Esophagus muscularis mucosa (tissue), 4 donors: ENCODE data around the gene CEP250. TPM values are rescaled to one million over a fixed set of nuclear protein-coding genes. Genes with fewer than 3 reads are reported as not detected.

Experiments used
- DNase-seq: peaks from one replicate; pipeline ENCODE4 v3.0.0-alpha.2; 2017; ENCODE audit errors: extremely low spot score
- H3K27ac ChIP-seq, 4 donors: fragments of 200-600 bp; sonication (generic); replicated peaks in 1 of 4; 1 replicate in 3 of 4; 2 replicates in 1 of 4; pipeline ENCODE4 v1.5.1; 2016 to 2019; ENCODE audit warnings: mild to moderate bottlenecking in 1 of 4
- H3K27me3 ChIP-seq, 4 donors: fragments of 200-600 bp; sonication (generic); one replicate each; pipeline versions ENCODE4 v1.5.1 to v1.6.0; 2016 to 2019
- H3K36me3 ChIP-seq, 4 donors: fragments of 200-600 bp; sonication (generic); one replicate each; pipeline ENCODE4 v1.5.1; 2016 to 2019
- H3K4me1 ChIP-seq, 4 donors: fragments of 200-600 bp; sonication (generic); one replicate each; pipeline ENCODE4 v1.5.1; 2016 to 2019
- H3K4me3 ChIP-seq, 4 donors: fragments of 200-600 bp; sonication (generic); 1 replicate in 2 of 4; 2 replicates in 2 of 4; pipeline ENCODE4 v1.5.1; 2016 to 2019; ENCODE audit warnings: mild to moderate bottlenecking in 4 of 4, moderate library complexity in 1 of 4
- H3K9me3 ChIP-seq, 4 donors: fragments of 200-600 bp; sonication (generic); 1 replicate in 3 of 4; 2 replicates in 1 of 4; pipeline ENCODE4 v1.5.1; 2016 to 2019
- CTCF ChIP-seq, 3 experiments: fragments of 200-600 bp in 2 of 3; fragments of 450-650 bp in 1 of 3; sonication (generic) in 2 of 3; IDR thresholded peaks; one replicate each; pipeline ENCODE4 v1.5.1; 2017 to 2019; ENCODE audit warnings: antibody characterized with exemption in 3 of 3, mild to moderate bottlenecking in 2 of 3, moderate library complexity in 1 of 3
- EP300 ChIP-seq: sonication (generic); formaldehyde crosslinking; IDR thresholded peaks from one replicate; pipeline ENCODE4 v1.6.1; 2017; ENCODE audit warnings: antibody characterized with exemption
- POLR2A ChIP-seq: fragments of 450-650 bp; IDR thresholded peaks from one replicate; pipeline ENCODE4 v1.6.1; 2017; ENCODE audit warnings: antibody characterized with exemption, moderate library complexity, mild to moderate bottlenecking, low read depth
- POLR2AphosphoS5 ChIP-seq, 2 donors: sonication (generic); formaldehyde crosslinking; IDR thresholded peaks; one replicate each; pipeline ENCODE4 v1.6.1; 2017; ENCODE audit warnings: antibody characterized with exemption in 2 of 2
- WGBS: methylation state at CpG from one replicate; pipeline ENCODE4 v1.1.5; 2018; 5-methylcytosine and 5-hydroxymethylcytosine counted together
- intact Hi-C: fragments of 100-400 bp; cut with DNase I; formaldehyde crosslinking; loops from one replicate; pipeline ENCODE4 v1.15.1; 2023
- total RNA-seq, 4 donors: library from RNA; depleted of rRNA; stranded (reverse); fragments of >200 nt; gene quantifications; one replicate each; pipeline versions ENCODE4 v1.1.0 to v1.2.1, GENCODE V29; 2016

Gene CEP250
- total RNA-seq, 4 donors from 2014 or later: 17.7 to 35.8 (median 23.7) TPM

GRCh38 chr20:35503281-35503680, 47.9 kb downstream of the CEP250 start:
- peaks cover 0 to 17% (median 12%) of the 10 kb centered on the region in 4 donors for H3K4me1 ChIP-seq
- DNase-seq: no peak
- intact Hi-C loops: no loop called here
- H3K27me3 ChIP-seq: no peaks in the 10 kb centered on the region
- H3K36me3 ChIP-seq: peaks cover 29 to 88% (median 85%) of the 10 kb centered on the region in 4 donors
- no peak for TF ChIP-seq CTCF (IDR thresholded peaks at IDR 0.05)
- H3K27ac ChIP-seq: no peak overlapping the region
- H3K9me3 ChIP-seq: no peaks in the 10 kb centered on the region
- no peak overlapping the region for H3K4me3 ChIP-seq
- WGBS: 94% methylated on average over 10 of the region's 10 CpGs

DNA sequence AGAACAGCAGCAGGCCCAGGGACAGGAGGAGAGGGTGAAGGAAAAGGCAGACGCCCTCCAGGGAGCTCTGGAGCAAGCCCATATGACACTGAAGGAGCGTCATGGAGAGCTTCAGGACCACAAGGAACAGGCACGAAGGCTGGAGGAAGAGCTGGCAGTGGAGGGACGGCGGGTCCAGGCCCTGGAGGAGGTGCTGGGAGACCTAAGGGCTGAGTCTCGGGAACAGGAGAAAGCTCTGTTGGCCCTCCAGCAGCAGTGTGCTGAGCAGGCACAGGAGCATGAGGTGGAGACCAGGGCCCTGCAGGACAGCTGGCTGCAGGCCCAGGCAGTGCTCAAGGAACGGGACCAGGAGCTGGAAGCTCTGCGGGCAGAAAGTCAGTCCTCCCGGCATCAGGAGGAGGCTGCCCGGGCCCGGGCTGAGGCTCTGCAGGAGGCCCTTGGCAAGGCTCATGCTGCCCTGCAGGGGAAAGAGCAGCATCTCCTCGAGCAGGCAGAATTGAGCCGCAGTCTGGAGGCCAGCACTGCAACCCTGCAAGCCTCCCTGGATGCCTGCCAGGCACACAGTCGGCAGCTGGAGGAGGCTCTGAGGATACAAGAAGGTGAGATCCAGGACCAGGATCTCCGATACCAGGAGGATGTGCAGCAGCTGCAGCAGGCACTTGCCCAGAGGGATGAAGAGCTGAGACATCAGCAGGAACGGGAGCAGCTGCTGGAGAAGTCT, 48.6 kb downstream of the CEP250 start:
- Histone ChIP-seq H3K4me3 (no peak overlapping the region), H3K4me1 (peaks cover 0 to 16% (median 12%) of the 10 kb centered on the region in 4 donors), H3K9me3 (no peaks in the 10 kb centered on the region), H3K27me3 (no peaks in the 10 kb centered on the region), H3K36me3 (peaks cover 36 to 88% (median 86%) of the 10 kb centered on the region in 4 donors), H3K27ac (no peak overlapping the region)
- DNase-seq: no peak
- TF ChIP-seq CTCF (IDR thresholded peaks at IDR 0.05) (no peak), POLR2A (no peak), POLR2AphosphoS5 (IDR thresholded peaks at IDR 0.05) (no peak), EP300 (no peak)
- intact Hi-C loops: no loop called here
- 79% methylated on average over 10 of the region's 16 CpGs for WGBS

GRCh38 chr20:35504751-35505150, 49.4 kb downstream of the CEP250 start:
- TF ChIP-seq EP300: no peak
- no peak for DNase-seq
- 96% methylated on average over 5 of the region's 5 CpGs for WGBS
- no peak overlapping the region for H3K4me3 ChIP-seq
- no peaks in the 10 kb centered on the region for H3K27me3 ChIP-seq
- peaks cover 39 to 88% (median 86%) of the 10 kb centered on the region in 4 donors for H3K36me3 ChIP-seq
- peaks cover 0 to 16% (median 12%) of the 10 kb centered on the region in 4 donors for H3K4me1 ChIP-seq
- intact Hi-C loops: no loop called here
- no peak overlapping the region for H3K27ac ChIP-seq
- H3K9me3 ChIP-seq: no peaks in the 10 kb centered on the region

DNA sequence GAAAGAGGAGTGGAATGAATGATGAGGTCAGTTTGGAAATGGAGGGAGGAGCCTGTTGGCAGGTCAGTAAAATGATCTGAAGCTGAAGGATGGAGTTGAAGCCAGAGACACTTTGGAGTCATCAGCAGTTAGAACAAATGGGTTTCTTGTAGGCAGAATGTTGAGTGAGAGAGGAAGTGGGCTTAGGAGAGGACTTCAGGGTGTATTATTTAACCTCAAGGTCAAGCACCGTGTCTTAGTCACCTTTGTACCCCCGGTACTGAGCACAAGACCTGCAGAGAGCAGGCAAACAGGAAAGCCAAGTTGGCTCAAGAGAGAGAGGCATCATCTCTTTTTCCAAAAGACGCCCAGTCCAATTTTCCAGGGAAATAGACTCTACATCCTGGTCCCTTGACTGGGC, 50.8 kb downstream of the CEP250 start:
- no peak overlapping the region for H3K27ac ChIP-seq
- 84% methylated on average over 3 of the region's 3 CpGs for WGBS
- no peak for DNase-seq
- intact Hi-C loops: no loop called here
- TF ChIP-seq EP300: no peak
- TF ChIP-seq CTCF (IDR thresholded peaks at IDR 0.05): no peak
- TF ChIP-seq POLR2AphosphoS5 (IDR thresholded peaks at IDR 0.05): no peak
- no peak for TF ChIP-seq POLR2A
- H3K9me3 ChIP-seq: no peaks in the 10 kb centered on the region
- H3K36me3 ChIP-seq: peaks cover 39 to 88% (median 86%) of the 10 kb centered on the region in 4 donors
- H3K4me1 ChIP-seq: peaks cover 0 to 16% (median 12%) of the 10 kb centered on the region in 4 donors
- no peaks in the 10 kb centered on the region for H3K27me3 ChIP-seq
- H3K4me3 ChIP-seq: no peak overlapping the region

DNA sequence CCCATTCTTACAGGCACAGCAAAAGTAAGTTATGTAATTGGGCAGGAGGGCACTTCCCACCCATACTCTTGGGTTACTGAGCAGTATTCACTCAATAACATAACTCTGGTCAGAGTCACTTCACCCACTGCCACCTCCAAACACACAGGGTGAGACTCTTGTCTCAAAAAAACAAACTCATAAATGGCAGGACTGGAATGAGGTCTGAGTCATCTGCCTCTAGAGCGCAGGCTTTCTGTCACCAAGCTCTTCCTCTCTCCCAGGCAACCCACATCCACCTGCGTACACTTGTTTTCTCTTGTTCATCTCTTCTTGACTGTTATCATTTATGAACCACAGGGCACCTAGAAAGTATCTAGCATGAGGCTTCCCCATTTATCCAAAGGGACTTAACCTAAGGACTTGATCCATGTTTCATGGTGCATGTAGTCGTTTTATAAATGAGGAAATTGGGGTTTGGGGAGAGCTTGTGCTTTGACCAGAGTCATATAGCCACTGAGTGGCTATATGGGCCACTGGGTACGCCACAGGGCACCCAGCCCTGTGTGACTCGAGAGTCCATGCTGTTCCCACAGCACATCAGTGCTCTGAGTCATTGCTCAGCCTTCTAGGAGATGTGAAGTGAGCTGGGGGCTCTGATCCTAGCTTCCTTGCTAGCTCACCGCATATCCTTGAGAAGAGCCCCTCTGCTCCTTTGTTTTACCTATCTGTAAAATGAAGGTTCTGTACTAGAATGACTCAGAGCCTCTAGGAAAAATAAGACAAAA, 51.7 kb downstream of the CEP250 start:
- Histone ChIP-seq H3K4me3 (no peak overlapping the region), H3K4me1 (peaks cover 0 to 16% (median 12%) of the 10 kb centered on the region in 4 donors), H3K9me3 (no peaks in the 10 kb centered on the region), H3K27ac (no peak overlapping the region), H3K36me3 (peaks cover 46 to 88% (median 86%) of the 10 kb centered on the region in 4 donors), H3K27me3 (no peaks in the 10 kb centered on the region)
- no peak for DNase-seq
- 96% methylated on average over 6 of the region's 6 CpGs for WGBS
- intact Hi-C loops: no loop called here
- TF ChIP-seq EP300 (no peak), POLR2A (no peak), CTCF (IDR thresholded peaks at IDR 0.05) (no peak), POLR2AphosphoS5 (IDR thresholded peaks at IDR 0.05) (no peak)
